ENCODE results near the gene NCOA7.

DNA sequence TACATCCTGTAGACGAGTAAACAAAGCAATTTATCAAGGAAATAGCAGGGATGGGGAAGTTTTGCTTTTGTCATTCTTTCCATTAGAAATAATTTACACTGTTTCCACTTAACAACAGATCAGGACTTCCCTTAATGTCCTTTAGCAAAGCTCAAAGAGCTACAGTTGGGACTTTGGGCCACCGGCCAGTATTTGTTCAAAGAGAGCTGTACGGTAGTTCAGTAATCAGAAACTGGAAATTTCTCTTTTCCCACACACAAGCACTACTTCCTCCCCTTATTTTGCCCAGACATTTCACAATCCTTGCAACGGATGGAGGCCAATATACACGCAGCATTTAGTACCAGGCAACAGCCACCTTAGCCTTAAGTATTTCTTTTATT, 153.7 kb downstream of the NCOA7 start:
- TF ChIP-seq, protein P1, sequence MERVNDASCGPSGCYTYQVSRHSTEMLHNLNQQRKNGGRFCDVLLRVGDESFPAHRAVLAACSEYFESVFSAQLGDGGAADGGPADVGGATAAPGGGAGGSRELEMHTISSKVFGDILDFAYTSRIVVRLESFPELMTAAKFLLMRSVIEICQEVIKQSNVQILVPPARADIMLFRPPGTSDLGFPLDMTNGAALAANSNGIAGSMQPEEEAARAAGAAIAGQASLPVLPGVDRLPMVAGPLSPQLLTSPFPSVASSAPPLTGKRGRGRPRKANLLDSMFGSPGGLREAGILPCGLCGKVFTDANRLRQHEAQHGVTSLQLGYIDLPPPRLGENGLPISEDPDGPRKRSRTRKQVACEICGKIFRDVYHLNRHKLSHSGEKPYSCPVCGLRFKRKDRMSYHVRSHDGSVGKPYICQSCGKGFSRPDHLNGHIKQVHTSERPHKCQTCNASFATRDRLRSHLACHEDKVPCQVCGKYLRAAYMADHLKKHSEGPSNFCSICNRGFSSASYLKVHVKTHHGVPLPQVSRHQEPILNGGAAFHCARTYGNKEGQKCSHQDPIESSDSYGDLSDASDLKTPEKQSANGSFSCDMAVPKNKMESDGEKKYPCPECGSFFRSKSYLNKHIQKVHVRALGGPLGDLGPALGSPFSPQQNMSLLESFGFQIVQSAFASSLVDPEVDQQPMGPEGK (CRISPR knock-in tag; IDR thresholded peaks at IDR 0.05; ENCODE audit: borderline replicate concordance) = no peak
- TF ChIP-seq, protein P2, sequence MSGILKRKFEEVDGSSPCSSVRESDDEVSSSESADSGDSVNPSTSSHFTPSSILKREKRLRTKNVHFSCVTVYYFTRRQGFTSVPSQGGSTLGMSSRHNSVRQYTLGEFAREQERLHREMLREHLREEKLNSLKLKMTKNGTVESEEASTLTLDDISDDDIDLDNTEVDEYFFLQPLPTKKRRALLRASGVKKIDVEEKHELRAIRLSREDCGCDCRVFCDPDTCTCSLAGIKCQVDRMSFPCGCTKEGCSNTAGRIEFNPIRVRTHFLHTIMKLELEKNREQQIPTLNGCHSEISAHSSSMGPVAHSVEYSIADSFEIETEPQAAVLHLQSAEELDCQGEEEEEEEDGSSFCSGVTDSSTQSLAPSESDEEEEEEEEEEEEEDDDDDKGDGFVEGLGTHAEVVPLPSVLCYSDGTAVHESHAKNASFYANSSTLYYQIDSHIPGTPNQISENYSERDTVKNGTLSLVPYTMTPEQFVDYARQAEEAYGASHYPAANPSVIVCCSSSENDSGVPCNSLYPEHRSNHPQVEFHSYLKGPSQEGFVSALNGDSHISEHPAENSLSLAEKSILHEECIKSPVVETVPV (CRISPR knock-in tag; IDR thresholded peaks at IDR 0.05) = no peak
- TF ChIP-seq ZNF8 (CRISPR knock-in tag; IDR thresholded peaks at IDR 0.05) (no peak), PPARA (CRISPR knock-in tag; IDR thresholded peaks at IDR 0.05; ENCODE audit: borderline replicate concordance) (no peak), ESRRG (CRISPR knock-in tag; IDR thresholded peaks at IDR 0.05) (no peak), ZFP3 (CRISPR knock-in tag; IDR thresholded peaks at IDR 0.05) (no peak), ZFP30 (CRISPR knock-in tag; IDR thresholded peaks at IDR 0.05) (no peak)
- TF ChIP-seq, protein P3, sequence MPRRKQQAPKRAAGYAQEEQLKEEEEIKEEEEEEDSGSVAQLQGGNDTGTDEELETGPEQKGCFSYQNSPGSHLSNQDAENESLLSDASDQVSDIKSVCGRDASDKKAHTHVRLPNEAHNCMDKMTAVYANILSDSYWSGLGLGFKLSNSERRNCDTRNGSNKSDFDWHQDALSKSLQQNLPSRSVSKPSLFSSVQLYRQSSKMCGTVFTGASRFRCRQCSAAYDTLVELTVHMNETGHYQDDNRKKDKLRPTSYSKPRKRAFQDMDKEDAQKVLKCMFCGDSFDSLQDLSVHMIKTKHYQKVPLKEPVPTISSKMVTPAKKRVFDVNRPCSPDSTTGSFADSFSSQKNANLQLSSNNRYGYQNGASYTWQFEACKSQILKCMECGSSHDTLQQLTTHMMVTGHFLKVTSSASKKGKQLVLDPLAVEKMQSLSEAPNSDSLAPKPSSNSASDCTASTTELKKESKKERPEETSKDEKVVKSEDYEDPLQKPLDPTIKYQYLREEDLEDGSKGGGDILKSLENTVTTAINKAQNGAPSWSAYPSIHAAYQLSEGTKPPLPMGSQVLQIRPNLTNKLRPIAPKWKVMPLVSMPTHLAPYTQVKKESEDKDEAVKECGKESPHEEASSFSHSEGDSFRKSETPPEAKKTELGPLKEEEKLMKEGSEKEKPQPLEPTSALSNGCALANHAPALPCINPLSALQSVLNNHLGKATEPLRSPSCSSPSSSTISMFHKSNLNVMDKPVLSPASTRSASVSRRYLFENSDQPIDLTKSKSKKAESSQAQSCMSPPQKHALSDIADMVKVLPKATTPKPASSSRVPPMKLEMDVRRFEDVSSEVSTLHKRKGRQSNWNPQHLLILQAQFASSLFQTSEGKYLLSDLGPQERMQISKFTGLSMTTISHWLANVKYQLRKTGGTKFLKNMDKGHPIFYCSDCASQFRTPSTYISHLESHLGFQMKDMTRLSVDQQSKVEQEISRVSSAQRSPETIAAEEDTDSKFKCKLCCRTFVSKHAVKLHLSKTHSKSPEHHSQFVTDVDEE (CRISPR knock-in tag; IDR thresholded peaks at IDR 0.05) = no peak
